Loucy (cell line): ENCODE results near the gene WASL.

Experiments used
- H2AFZ ChIP-seq: fragments of 200-600 bp; sonication (generic); 2 replicates; pipeline ENCODE4 v1.6.0; 2016; ENCODE audit warnings: antibody characterized with exemption, mild to moderate bottlenecking, low read length, moderate library complexity
- H3F3A ChIP-seq: fragments of 200-600 bp; 2 replicates; pipeline ENCODE4 v1.6.0; 2016; ENCODE audit warnings: antibody characterized with exemption, low read depth, mild to moderate bottlenecking
- H3K27me3 ChIP-seq: fragments of 200-600 bp; sonication (generic); 2 replicates; pipeline ENCODE4 v1.6.1; 2014; ENCODE audit warnings: low read length, mild to moderate bottlenecking; ENCODE audit not compliant: insufficient read depth, poor library complexity, severe bottlenecking
- H3K36me3 ChIP-seq: fragments of 200-600 bp; sonication (generic); 2 replicates; pipeline ENCODE4 v1.6.1; 2016; ENCODE audit warnings: low read length; ENCODE audit not compliant: insufficient read depth
- H3K4me1 ChIP-seq: fragments of 200-600 bp; sonication (generic); 2 replicates; pipeline ENCODE4 v1.5.1; 2014; ENCODE audit warnings: low read length, mild to moderate bottlenecking; ENCODE audit not compliant: insufficient read depth, poor library complexity, severe bottlenecking
- H3K4me2 ChIP-seq: fragments of 200-600 bp; sonication (generic); 2 replicates; pipeline ENCODE4 v1.6.0; 2014; ENCODE audit warnings: antibody characterized with exemption, low read length, low read depth, mild to moderate bottlenecking; ENCODE audit not compliant: poor library complexity, severe bottlenecking
- H3K4me3 ChIP-seq: fragments of 200-600 bp; sonication (generic); 2 replicates; pipeline ENCODE4 v1.5.1; 2014; ENCODE audit warnings: low read length, mild to moderate bottlenecking, mixed read lengths; ENCODE audit not compliant: poor library complexity, severe bottlenecking
- H3K79me2 ChIP-seq: fragments of 200-600 bp; sonication (generic); 2 replicates; pipeline ENCODE4 v1.6.1; 2014; ENCODE audit warnings: low read length; ENCODE audit not compliant: insufficient read depth
- H3K9ac ChIP-seq: fragments of 200-600 bp; sonication (generic); 2 replicates; pipeline ENCODE4 v1.6.0; 2014; ENCODE audit warnings: mild to moderate bottlenecking, low read depth, low read length, moderate library complexity; ENCODE audit not compliant: poor library complexity, severe bottlenecking
- H3K9me2 ChIP-seq: fragments of 200-600 bp; sonication (generic); replicated peaks from 2 replicates; pipeline ENCODE4 v1.6.1; 2016; ENCODE audit warnings: low read depth, low read length, mixed read lengths
- H3K9me3 ChIP-seq: fragments of 200-600 bp; sonication (generic); 2 replicates; pipeline ENCODE4 v1.6.1; 2014; ENCODE audit warnings: mild to moderate bottlenecking, antibody characterized with exemption, low read length, low read depth; ENCODE audit not compliant: insufficient read depth
- H4K20me1 ChIP-seq: fragments of 200-600 bp; sonication (generic); 2 replicates; pipeline ENCODE4 v1.6.0; 2014; ENCODE audit warnings: antibody characterized with exemption, low read length, mild to moderate bottlenecking; ENCODE audit not compliant: insufficient read depth, poor library complexity, severe bottlenecking
- CTCF ChIP-seq: fragments of 200-600 bp; sonication (generic); conservative IDR thresholded peaks from 2 replicates; pipeline ENCODE4 v1.5.1; 2014; ENCODE audit warnings: mild to moderate bottlenecking, antibody characterized with exemption, low read length
- EZH2phosphoT487 ChIP-seq: fragments of 200-600 bp; IDR thresholded peaks from 2 replicates; pipeline ENCODE4 v1.6.1; 2018; ENCODE audit warnings: antibody characterized with exemption, mild to moderate bottlenecking, moderate library complexity, borderline replicate concordance

The WASL gene

DNA sequence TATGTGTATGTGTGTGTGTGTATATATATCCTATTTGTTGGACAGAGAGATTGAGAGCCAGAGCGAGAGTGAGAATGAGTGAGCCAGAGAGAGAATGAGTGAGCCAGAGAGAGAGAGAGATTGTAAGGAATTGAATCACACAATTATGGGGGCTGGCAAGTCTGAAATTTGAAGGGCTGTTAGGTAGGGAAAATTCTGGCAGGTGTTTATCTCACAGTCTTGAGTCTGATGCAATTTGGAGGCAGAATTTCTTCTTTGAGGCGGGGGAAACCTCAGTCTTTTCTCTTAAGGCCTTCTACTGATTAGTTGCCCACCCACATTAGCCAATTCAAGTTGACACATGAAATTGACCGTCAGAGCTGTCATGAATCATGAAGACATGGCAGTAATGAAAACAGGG lies 41.0 kb upstream of the WASL start:
- no peaks in the 10 kb centered on the region for H3K79me2 ChIP-seq
- no peak overlapping the region for H2AFZ ChIP-seq

DNA sequence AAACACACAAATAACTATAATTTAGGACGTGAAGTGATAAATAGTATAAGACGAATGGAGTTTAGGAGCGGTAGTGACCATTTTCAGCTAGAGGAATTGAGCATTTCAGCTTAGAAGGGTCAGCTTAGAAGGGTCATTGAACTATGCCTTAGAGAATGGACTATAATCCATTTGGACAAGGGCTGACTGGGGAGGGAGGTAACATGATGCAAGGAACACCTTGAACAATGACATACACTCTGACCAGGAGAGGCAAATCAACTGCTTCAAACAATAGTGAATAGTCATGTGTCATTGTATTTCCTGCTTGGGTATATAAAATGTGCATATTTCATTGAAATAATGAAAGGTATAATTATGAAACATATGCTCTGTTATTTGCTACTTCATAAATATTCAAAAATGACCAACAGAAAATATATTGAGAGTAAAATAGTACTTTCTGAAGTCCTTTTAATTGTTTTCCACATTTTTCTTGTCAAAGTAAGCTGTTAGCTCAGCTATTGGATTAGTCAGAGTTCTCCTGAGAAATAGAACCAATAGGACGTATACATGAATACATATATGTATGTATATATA lies 40.5 kb upstream of the WASL start:
- Histone ChIP-seq H3K4me1 (no peaks in the 10 kb centered on the region), H4K20me1 (no peaks in the 10 kb centered on the region), H3K79me2 (no peaks in the 10 kb centered on the region), H3F3A (no peaks in the 10 kb centered on the region), H3K4me3 (no peak overlapping the region), H2AFZ (no peak overlapping the region), H3K9me2 (no peaks in the 10 kb centered on the region), H3K9ac (no peak overlapping the region), H3K27me3 (no peaks in the 10 kb centered on the region), H3K4me2 (no peak overlapping the region), H3K9me3 (no peaks in the 10 kb centered on the region), H3K36me3 (no peaks in the 10 kb centered on the region)
- TF ChIP-seq EZH2phosphoT487, result no peak
- no peak for TF ChIP-seq CTCF

More for the DNA sequence above, 41.0 kb upstream of the WASL start:
- TF ChIP-seq CTCF, result no peak
- TF ChIP-seq EZH2phosphoT487, result no peak
- H3K36me3 ChIP-seq, result no peaks in the 10 kb centered on the region
- no peaks in the 10 kb centered on the region for H3K9me3 ChIP-seq
- H3K27me3 ChIP-seq, result no peaks in the 10 kb centered on the region
- H4K20me1 ChIP-seq, result no peaks in the 10 kb centered on the region
- H3K9ac ChIP-seq, result no peak overlapping the region
- no peaks in the 10 kb centered on the region for H3K9me2 ChIP-seq
- no peaks in the 10 kb centered on the region for H3F3A ChIP-seq
- no peaks in the 10 kb centered on the region for H3K4me1 ChIP-seq
- no peak overlapping the region for H3K4me2 ChIP-seq
- H3K4me3 ChIP-seq, result no peak overlapping the region

DNA sequence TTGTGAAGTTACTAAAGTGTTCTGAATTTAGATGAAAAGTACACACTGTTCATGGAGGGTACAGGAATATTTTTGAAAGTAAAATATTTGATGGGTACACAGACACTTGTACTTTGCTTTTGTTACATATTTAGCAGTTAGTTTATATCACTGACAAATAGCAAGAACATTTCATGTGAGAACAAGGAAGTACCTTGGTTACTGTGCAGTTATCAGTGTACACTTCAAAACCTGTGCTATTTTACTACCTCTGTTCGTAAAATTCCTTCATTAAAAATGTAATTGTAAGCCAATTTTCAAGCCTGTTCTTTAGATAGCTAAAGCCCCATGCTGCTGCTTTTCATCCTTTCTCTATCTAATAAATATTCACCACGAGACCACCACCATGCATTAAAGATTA lies 39.8 kb upstream of the WASL start:
- Histone ChIP-seq H3K4me1 (no peaks in the 10 kb centered on the region), H3K9me2 (no peaks in the 10 kb centered on the region), H3K9ac (no peak overlapping the region), H3K27me3 (no peaks in the 10 kb centered on the region), H2AFZ (no peak overlapping the region), H4K20me1 (no peaks in the 10 kb centered on the region), H3K4me2 (no peak overlapping the region), H3F3A (no peaks in the 10 kb centered on the region), H3K4me3 (no peak overlapping the region), H3K9me3 (no peaks in the 10 kb centered on the region), H3K79me2 (no peaks in the 10 kb centered on the region), H3K36me3 (no peaks in the 10 kb centered on the region)
- TF ChIP-seq CTCF, result no peak
- no peak for TF ChIP-seq EZH2phosphoT487
